ENCODE data around the gene NLGN2. TPM values are rescaled to one million over a fixed set of nuclear protein-coding genes. Genes with fewer than 3 reads are reported as not detected.

The NLGN2 gene
- total and polyA plus RNA-seq, 2 of the 8 experiments (the other 6 are each of a cell fraction or from before 2014, with no cell fraction given) = 21.2 to 62.8 TPM

DNA sequence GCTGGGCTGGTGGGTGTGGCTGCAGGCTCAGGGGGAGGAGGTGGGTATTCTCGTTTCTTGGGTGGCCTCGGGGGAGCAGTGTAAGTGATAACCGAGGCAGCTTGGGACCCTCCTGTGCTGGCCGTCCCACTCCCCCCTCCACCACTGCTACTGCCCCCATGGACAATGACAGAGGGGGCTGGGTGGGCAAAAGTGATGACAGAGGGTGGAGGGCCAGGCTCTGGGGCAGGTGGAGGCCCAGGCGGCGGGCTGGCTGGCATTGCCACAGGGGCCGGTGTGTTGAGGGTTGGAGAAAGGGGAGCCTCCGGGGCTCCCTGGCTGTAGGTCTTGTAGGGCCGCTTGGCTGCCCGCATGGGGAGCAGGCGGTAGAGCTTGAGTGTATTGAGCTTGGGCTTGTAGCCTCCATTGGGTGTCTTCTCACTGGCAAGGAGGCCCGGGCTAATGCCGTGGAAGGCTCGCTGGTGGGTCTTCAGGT is 55.8 kb downstream of the NLGN2 start:
- Histone ChIP-seq H3K9me3 (ENCODE audit: insufficient read depth in 2 of 2, low read depth in 1 of 2, low read length in 1 of 2) (no peaks in the 10 kb centered on the region), H3K4ac (replicated peaks; ENCODE audit: insufficient read length, low read depth, low read length) (no peak overlapping the region), H4K20me1 (replicated peaks in 1 of 2; ENCODE audit: control insufficient read depth in 1 of 2, insufficient read depth in 2 of 2, low read length in 2 of 2) (no peaks in the 10 kb centered on the region), H2BK120ac (replicated peaks; ENCODE audit: low read depth, low read length) (no peak overlapping the region), H3K27ac (ENCODE audit: low read depth, low read length) (no peak overlapping the region), H4K5ac (ENCODE audit: insufficient read length, low read depth, low read length) (no peak overlapping the region), H2BK5ac (ENCODE audit: low read depth, low read length) (no peak overlapping the region), H2AK5ac (ENCODE audit: low read depth, low read length) (no peak overlapping the region), H2BK20ac (ENCODE audit: low read length) (no peak overlapping the region), H3K4me2 (ENCODE audit: insufficient read depth in 1 of 2, low read depth in 2 of 2, low read length in 2 of 2) (no peak overlapping the region), H4K8ac (ENCODE audit: extremely low read depth, insufficient read depth, low read length) (no peak overlapping the region), H3K4me3 (ENCODE audit: extremely low read depth in 1 of 4, insufficient read depth in 2 of 4, low read depth in 3 of 4, low read length in 4 of 4) (no peak overlapping the region), H3K23ac (ENCODE audit: insufficient read length) (no peak overlapping the region), H4K91ac (replicated peaks; ENCODE audit: insufficient read length, low read length) (no peak overlapping the region), H2BK12ac (ENCODE audit: low read depth, low read length) (no peak overlapping the region), H2BK15ac (ENCODE audit: low read length) (no peak overlapping the region), H3K79me2 (ENCODE audit: control insufficient read depth in 1 of 2, insufficient read depth in 2 of 2, low read length in 2 of 2) (no peaks in the 10 kb centered on the region), H3K14ac (ENCODE audit: insufficient read length) (no peak overlapping the region), H3K79me1 (ENCODE audit: low read depth, low read length) (peaks cover 2% of the 10 kb centered on the region; the same call in 1 of the 2 replicates), H3K4me1 (replicated peaks in 1 of 4; ENCODE audit: control insufficient read depth in 3 of 4, insufficient read depth in 4 of 4, low read length in 3 of 4) (peaks cover 2 to 9% (median 7%) of the 10 kb centered on the region in 4 experiments), H2AFZ (ENCODE audit: low read length) (no peak overlapping the region), H3K27me3 (replicated peaks in 1 of 4; ENCODE audit: control insufficient read depth in 3 of 4, extremely low read depth in 1 of 4, insufficient read depth in 3 of 4, low read length in 3 of 4) (no peaks in the 10 kb centered on the region), H3K9ac (replicated peaks in 1 of 4; ENCODE audit: extremely low read depth in 1 of 4, low read depth in 3 of 4, low read length in 3 of 4) (no peak overlapping the region), H3K56ac (replicated peaks; ENCODE audit: insufficient read length, low read depth, low read length) (no peak overlapping the region), H3K23me2 (ENCODE audit: low read depth, low read length) (no peaks in the 10 kb centered on the region), H3K18ac (ENCODE audit: extremely low read depth, low read length) (no peak overlapping the region; the same call in 1 of the 2 replicates), H3K36me3 (ENCODE audit: control insufficient read depth in 2 of 4, insufficient read depth in 4 of 4, low read length in 3 of 4) (peaks cover 0 to 3% (median under 1%) of the 10 kb centered on the region in 4 experiments; a peak in 3 of 8 replicates)
- FAIRE-seq (no peak), DNase-seq (ENCODE audit: low read depth in 1 of 2, low spot score in 2 of 2) (no peak)
- TF ChIP-seq CBX5 (IDR thresholded peaks at IDR 0.05; ENCODE audit: low read depth, low read length) = no peak
- ChIA-PET CTCF (ENCODE audit: partially characterized antibody) (interaction anchor here (0.7 to 1.5 kb wide), 4 partner anchors 15 to 62 kb away, joined by 3 to 4 read pairs (median 3); no protein-coding TSS in a partner anchor), POLR2A (ENCODE audit: partially characterized antibody) (interaction anchor here (0.9 to 13.8 kb wide), 5 partner anchors 9 to 22 kb away, joined by 3 to 200 read pairs (median 3); partner anchors contain the start of genes POLR2A, SLC35G6 and ZBTB4)
- 92% methylated on average over 14 of the region's 14 CpGs; no CpG with 5 or more reads in 1 of the 2 experiments for WGBS, 2 experiments (ENCODE audit: extremely low coverage in 1 of 2, insufficient coverage in 1 of 2, insufficient read length in 1 of 2, insufficient replicate concordance in 2 of 2, low coverage in 1 of 2, low lambda C conversion rate in 2 of 2, missing lambda C conversion rate in 1 of 2)
